ENCODE data around the gene WDR13. TPM values are rescaled to one million over a fixed set of nuclear protein-coding genes. Genes with fewer than 3 reads are reported as not detected.

WDR13 gene
- total RNA-seq, 1 donor: 88.7 TPM

- Histone ChIP-seq H3K36me3 (ENCODE audit: insufficient read depth, low read length) (peaks cover 36% of the 10 kb centered on the region), H3K79me2 (ENCODE audit: insufficient read depth, low read length) (peaks cover 17% of the 10 kb centered on the region), H3K9me3 (ENCODE audit: low read depth, low read length) (no peaks in the 10 kb centered on the region), H3K4me3 (ENCODE audit: insufficient read depth, low read length) (no peak overlapping the region), H3K4me1 (ENCODE audit: insufficient read depth, low read length) (peaks cover 12% of the 10 kb centered on the region), H4K20me1 (ENCODE audit: insufficient read depth, low read length) (peaks cover 11% of the 10 kb centered on the region), H3K4me2 (ENCODE audit: insufficient read depth, low read length) (no peak overlapping the region), H3K27ac (ENCODE audit: low read depth, low read length) (no peak overlapping the region), H2AFZ (ENCODE audit: low read length) (no peak overlapping the region), H3K27me3 (ENCODE audit: insufficient read depth, low read length) (no peaks in the 10 kb centered on the region)
- DNase-seq (ENCODE audit: insufficient read length, low spot score, missing footprints): no peak
- TF ChIP-seq, protein P1, sequence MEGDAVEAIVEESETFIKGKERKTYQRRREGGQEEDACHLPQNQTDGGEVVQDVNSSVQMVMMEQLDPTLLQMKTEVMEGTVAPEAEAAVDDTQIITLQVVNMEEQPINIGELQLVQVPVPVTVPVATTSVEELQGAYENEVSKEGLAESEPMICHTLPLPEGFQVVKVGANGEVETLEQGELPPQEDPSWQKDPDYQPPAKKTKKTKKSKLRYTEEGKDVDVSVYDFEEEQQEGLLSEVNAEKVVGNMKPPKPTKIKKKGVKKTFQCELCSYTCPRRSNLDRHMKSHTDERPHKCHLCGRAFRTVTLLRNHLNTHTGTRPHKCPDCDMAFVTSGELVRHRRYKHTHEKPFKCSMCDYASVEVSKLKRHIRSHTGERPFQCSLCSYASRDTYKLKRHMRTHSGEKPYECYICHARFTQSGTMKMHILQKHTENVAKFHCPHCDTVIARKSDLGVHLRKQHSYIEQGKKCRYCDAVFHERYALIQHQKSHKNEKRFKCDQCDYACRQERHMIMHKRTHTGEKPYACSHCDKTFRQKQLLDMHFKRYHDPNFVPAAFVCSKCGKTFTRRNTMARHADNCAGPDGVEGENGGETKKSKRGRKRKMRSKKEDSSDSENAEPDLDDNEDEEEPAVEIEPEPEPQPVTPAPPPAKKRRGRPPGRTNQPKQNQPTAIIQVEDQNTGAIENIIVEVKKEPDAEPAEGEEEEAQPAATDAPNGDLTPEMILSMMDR (IDR thresholded peaks at IDR 0.05; ENCODE audit: extremely low read depth, low read depth, low read length): no peak
Observed at GRCh38 chrX:48578661-48579128, 18.6 kb upstream of the WDR13 start.

- TF ChIP-seq, protein P1 (IDR thresholded peaks at IDR 0.05; ENCODE audit: extremely low read depth, low read depth, low read length): no peak
- H3K4me3 ChIP-seq (ENCODE audit: insufficient read depth, low read length): no peak overlapping the region
- H4K20me1 ChIP-seq (ENCODE audit: insufficient read depth, low read length): peaks cover 11% of the 10 kb centered on the region
- H3K9me3 ChIP-seq (ENCODE audit: low read depth, low read length): no peaks in the 10 kb centered on the region
- H2AFZ ChIP-seq (ENCODE audit: low read length): no peak overlapping the region
- H3K27me3 ChIP-seq (ENCODE audit: insufficient read depth, low read length): no peaks in the 10 kb centered on the region
- peaks cover 10% of the 10 kb centered on the region for H3K4me1 ChIP-seq (ENCODE audit: insufficient read depth, low read length)
- H3K4me2 ChIP-seq (ENCODE audit: insufficient read depth, low read length): no peak overlapping the region
- peaks cover 17% of the 10 kb centered on the region for H3K79me2 ChIP-seq (ENCODE audit: insufficient read depth, low read length)
- DNase-seq (ENCODE audit: insufficient read length, low spot score, missing footprints): no peak
- peaks cover 36% of the 10 kb centered on the region for H3K36me3 ChIP-seq (ENCODE audit: insufficient read depth, low read length)
- H3K27ac ChIP-seq (ENCODE audit: low read depth, low read length): no peak overlapping the region
Observed at GRCh38 chrX:48579259-48579658, 18.0 kb upstream of the WDR13 start.

GRCh38 chrX:48580662-48581061, 16.6 kb upstream of the WDR13 start:
- H3K4me1 ChIP-seq (ENCODE audit: insufficient read depth, low read length): peaks cover 6% of the 10 kb centered on the region
- peaks cover 10% of the 10 kb centered on the region for H4K20me1 ChIP-seq (ENCODE audit: insufficient read depth, low read length)
- peaks cover 29% of the 10 kb centered on the region for H3K36me3 ChIP-seq (ENCODE audit: insufficient read depth, low read length)
- no peak overlapping the region for H3K4me2 ChIP-seq (ENCODE audit: insufficient read depth, low read length)
- no peak for DNase-seq (ENCODE audit: insufficient read length, low spot score, missing footprints)
- no peaks in the 10 kb centered on the region for H3K9me3 ChIP-seq (ENCODE audit: low read depth, low read length)
- H3K27ac ChIP-seq (ENCODE audit: low read depth, low read length): no peak overlapping the region
- no peaks in the 10 kb centered on the region for H3K27me3 ChIP-seq (ENCODE audit: insufficient read depth, low read length)
- H3K79me2 ChIP-seq (ENCODE audit: insufficient read depth, low read length): peaks cover 8% of the 10 kb centered on the region
- no peak overlapping the region for H3K4me3 ChIP-seq (ENCODE audit: insufficient read depth, low read length)
- TF ChIP-seq, protein P1 (IDR thresholded peaks at IDR 0.05; ENCODE audit: extremely low read depth, low read depth, low read length): no peak
- H2AFZ ChIP-seq (ENCODE audit: low read length): no peak overlapping the region

DNA sequence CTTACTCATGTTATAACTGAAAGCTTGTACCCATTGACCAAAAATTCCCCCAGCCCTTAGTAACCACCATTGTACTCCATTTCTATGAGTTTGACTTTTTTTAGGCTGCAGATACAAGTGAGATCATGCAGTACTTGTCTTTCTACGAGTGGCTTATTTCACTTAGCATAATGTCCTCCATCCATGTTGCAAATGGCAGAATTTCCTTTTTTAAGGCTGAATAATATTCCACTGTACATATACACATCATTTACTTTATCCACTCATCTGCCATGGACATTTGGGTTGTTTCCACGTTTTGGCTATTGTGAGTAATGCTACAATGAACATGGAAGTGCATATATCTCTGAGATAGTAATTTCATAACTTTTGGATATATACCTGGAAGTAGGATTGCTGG, 12.6 kb upstream of the WDR13 start:
- TF ChIP-seq, protein P1 (IDR thresholded peaks at IDR 0.05; ENCODE audit: extremely low read depth, low read depth, low read length): no peak
- Histone ChIP-seq H3K27ac (ENCODE audit: low read depth, low read length) (no peak overlapping the region), H3K9me3 (ENCODE audit: low read depth, low read length) (no peaks in the 10 kb centered on the region)

More for the DNA sequence above, 12.6 kb upstream of the WDR13 start:
- Histone ChIP-seq H3K36me3 (ENCODE audit: insufficient read depth, low read length) (no peaks in the 10 kb centered on the region), H3K4me1 (ENCODE audit: insufficient read depth, low read length) (no peaks in the 10 kb centered on the region), H2AFZ (ENCODE audit: low read length) (no peak overlapping the region), H3K4me2 (ENCODE audit: insufficient read depth, low read length) (no peak overlapping the region), H4K20me1 (ENCODE audit: insufficient read depth, low read length) (no peaks in the 10 kb centered on the region), H3K79me2 (ENCODE audit: insufficient read depth, low read length) (no peaks in the 10 kb centered on the region), H3K4me3 (ENCODE audit: insufficient read depth, low read length) (no peak overlapping the region), H3K27me3 (ENCODE audit: insufficient read depth, low read length) (no peaks in the 10 kb centered on the region)
- DNase-seq (ENCODE audit: insufficient read length, low spot score, missing footprints): no peak

Data from osteoblast (primary cell).